H1 (cell line): ENCODE data around the gene TP53I3. TPM values are rescaled to one million over a fixed set of nuclear protein-coding genes. Genes with fewer than 3 reads are reported as not detected.

Experiments used
- CHD7 ChIP-seq: fragments of 300-600 bp; sonication (generic); IDR thresholded peaks from 2 replicates; pipeline ENCODE4 v1.7.1; 2012; ENCODE audit warnings: low read length, moderate library complexity, mild to moderate bottlenecking, inconsistent platforms; ENCODE audit not compliant: insufficient replicate concordance
- HDAC2 ChIP-seq, 2 experiments: fragments of 300-600 bp in 1 of 2; sonication (generic) in 1 of 2; IDR thresholded peaks; 2 replicates each; pipeline ENCODE4 v1.6.1; 2011 to 2012; ENCODE audit warnings: low read depth in 2 of 2, low read length in 2 of 2, mild to moderate bottlenecking in 2 of 2, moderate library complexity in 2 of 2, borderline replicate concordance in 1 of 2, inconsistent platforms in 1 of 2
- HDAC6 ChIP-seq: IDR thresholded peaks from one replicate; pipeline ENCODE4 v1.7.1; 2012; ENCODE audit warnings: low read depth, mild to moderate bottlenecking, inconsistent platforms, low read length, moderate library complexity
- NRF1 ChIP-seq: IDR thresholded peaks from 2 replicates; pipeline ENCODE4 v1.6.1; 2011; ENCODE audit warnings: mild to moderate bottlenecking, low read depth, low read length, improper control_type of control experiment
- RBBP5 ChIP-seq: IDR thresholded peaks from 2 replicates; pipeline ENCODE4 v1.7.1; 2012; ENCODE audit warnings: low read depth, mild to moderate bottlenecking, inconsistent platforms, low read length, moderate library complexity, borderline replicate concordance
- SIN3A ChIP-seq, 2 experiments: IDR thresholded peaks in 1 of 2; conservative IDR thresholded peaks in 1 of 2; 2 replicates each; pipeline ENCODE4 v1.6.1; 2011 to 2012; ENCODE audit warnings: low read length in 2 of 2, improper control_type of control experiment in 1 of 2, low read depth in 1 of 2, mild to moderate bottlenecking in 1 of 2
- polyA plus RNA-seq, 7 experiments: library from polyadenylated mRNA; depleted of rRNA in 3 of 7; stranded (reverse) in 5 of 7; unstranded in 2 of 7; fragments of >200 nt in 5 of 7; fragments of 200-250 nt in 2 of 7; gene quantifications; 1 replicate in 5 of 7; 2 replicates in 1 of 7; 4 replicates in 1 of 7; pipeline versions ENCODE4 v1.2.1 to v1.2.3, GENCODE V29; 2011 to 2013; ENCODE audit warnings: missing spikeins in 2 of 7, mixed read lengths in 2 of 7
- total RNA-seq: library from RNA; stranded (reverse); fragmentation: NEBNext Ultra II Directional; extraction: Animal tissue kit (Norgen Biotek cat#: 25700); gene quantifications from 2 replicates; pipeline ENCODE4 v1.2.1, GENCODE V29; 2021
- TF ChIP-seq, protein P1 (sequence below): IDR thresholded peaks from 2 replicates; pipeline ENCODE4 v1.6.1; 2011; ENCODE audit warnings: low read length, improper control_type of control experiment

The TP53I3 gene
- total and polyA plus RNA-seq, 2 of the 8 experiments (the other 6 are each of a cell fraction or from before 2014, with no cell fraction given) = 29.4 to 34.5 TPM

- TF ChIP-seq CHD7 (no peak), RBBP5 (no peak), HDAC2 (IDR thresholded peaks at IDR 0.05; ENCODE audit: borderline replicate concordance in 1 of 2, low read depth in 2 of 2, low read length in 2 of 2) (no peak), NRF1 (no peak), SIN3A (conservative IDR thresholded peaks at IDR 0.05 in 1 of 2, IDR thresholded peaks at IDR 0.05 in 1 of 2; ENCODE audit: low read depth in 1 of 2, low read length in 2 of 2) (no peak), HDAC6 (no peak)
- TF ChIP-seq, protein P1, sequence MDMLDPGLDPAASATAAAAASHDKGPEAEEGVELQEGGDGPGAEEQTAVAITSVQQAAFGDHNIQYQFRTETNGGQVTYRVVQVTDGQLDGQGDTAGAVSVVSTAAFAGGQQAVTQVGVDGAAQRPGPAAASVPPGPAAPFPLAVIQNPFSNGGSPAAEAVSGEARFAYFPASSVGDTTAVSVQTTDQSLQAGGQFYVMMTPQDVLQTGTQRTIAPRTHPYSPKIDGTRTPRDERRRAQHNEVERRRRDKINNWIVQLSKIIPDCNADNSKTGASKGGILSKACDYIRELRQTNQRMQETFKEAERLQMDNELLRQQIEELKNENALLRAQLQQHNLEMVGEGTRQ = no peak
- TF ChIP-seq, all 59 proteins: peak for 0
Observed at GRCh38 chr2:24038786-24039499, 45.7 kb downstream of the TP53I3 start (continued).
